SK-N-SH (cell line): ENCODE measurements around the gene KRTAP3-1. TPM values are rescaled to one million over a fixed set of nuclear protein-coding genes. Genes with fewer than 3 reads are reported as not detected.
"Not testable (repeated sequence)": the region's sequence is repeated elsewhere in the genome, so short reads cannot be mapped to it uniquely, and the experiment has no call there.

Experiments
- CTCF ChIA-PET: fragments of 300-600, 350-600 bp; formaldehyde crosslinking; extraction: SDS; loops from one replicate; lab custom pipeline; 2021; lab: Yijun Ruan, JAX
- POLR2A ChIA-PET: fragments of 350-600 bp; sonication (Branson Sonifier 250); formaldehyde crosslinking; extraction: SDS; loops from one replicate; lab custom pipeline; 2020; ENCODE audit warnings: antibody characterized with exemption, inconsistent platforms; lab: Yijun Ruan, JAX
- DNase-seq: peaks from one replicate; pipeline ENCODE4 v3.0.0; 2012
- H2AFZ ChIP-seq: fragments of 200-600 bp; sonication (generic); 2 replicates; pipeline ENCODE4 v1.8.1; 2016; ENCODE audit warnings: antibody characterized with exemption, mild to moderate bottlenecking, low read depth
- H3F3A ChIP-seq: fragments of 200-600 bp; sonication (generic); replicated peaks from 2 replicates; pipeline ENCODE3; 2016; ENCODE audit warnings: antibody characterized with exemption, mild to moderate bottlenecking; ENCODE audit not compliant: insufficient read depth
- H3K27ac ChIP-seq, 2 experiments: fragments of 200-500 bp in 1 of 2; fragments of 200-600 bp in 1 of 2; sonication (Bioruptor generic) in 1 of 2; sonication (generic), shearing (Covaris generic) in 1 of 2; 2 replicates each; pipeline versions ENCODE4 v1.5.1 to v1.6.1; 2014 to 2016; ENCODE audit warnings: low read depth in 2 of 2, inconsistent platforms in 1 of 2, low read length in 1 of 2, mild to moderate bottlenecking in 1 of 2, mixed read lengths in 1 of 2
- H3K27me3 ChIP-seq: fragments of 200-600 bp; sonication (generic), shearing (Covaris generic); 2 replicates; pipeline ENCODE4 v1.6.1; 2016; ENCODE audit warnings: mixed run types; ENCODE audit not compliant: insufficient read depth
- H3K36me3 ChIP-seq, 2 experiments: fragments of 200-500 bp in 1 of 2; fragments of 200-600 bp in 1 of 2; sonication (Bioruptor generic) in 1 of 2; sonication (generic) in 1 of 2; replicated peaks in 1 of 2; 2 replicates each; pipeline versions ENCODE3 to v1.5.1; 2014 to 2016; ENCODE audit warnings: low read length in 1 of 2, mild to moderate bottlenecking in 1 of 2; ENCODE audit not compliant: insufficient read depth in 2 of 2, control insufficient read depth in 1 of 2
- H3K4me1 ChIP-seq, 2 experiments: fragments of 200-500 bp in 1 of 2; fragments of 200-600 bp in 1 of 2; sonication (Bioruptor generic) in 1 of 2; sonication (generic), shearing (Covaris generic) in 1 of 2; 2 replicates each; pipeline versions ENCODE4 v1.5.1 to v1.6.1; 2014 to 2016; ENCODE audit warnings: low read depth in 1 of 2, low read length in 1 of 2, mixed run types in 1 of 2; ENCODE audit not compliant: insufficient read depth in 2 of 2, control insufficient read depth in 1 of 2
- H3K4me2 ChIP-seq: fragments of 200-600 bp; sonication (generic), shearing (Covaris generic); 2 replicates; pipeline ENCODE4 v1.6.1; 2017; ENCODE audit warnings: mixed run types
- H3K4me3 ChIP-seq, 2 experiments: fragments of 200-500 bp in 1 of 2; fragments of 200-600 bp in 1 of 2; sonication (Bioruptor generic) in 1 of 2; sonication (generic), shearing (Covaris generic) in 1 of 2; 2 replicates each; pipeline versions ENCODE4 v1.5.1 to v1.8.1; 2014 to 2016; ENCODE audit warnings: low read depth in 2 of 2, inconsistent platforms in 1 of 2, low read length in 1 of 2, mild to moderate bottlenecking in 1 of 2, mixed read lengths in 1 of 2, moderate library complexity in 1 of 2
- H3K79me2 ChIP-seq: fragments of 200-600 bp; sonication (generic); 2 replicates; pipeline ENCODE4 v1.8.1; 2017; ENCODE audit warnings: mild to moderate bottlenecking; ENCODE audit not compliant: insufficient read depth
- H3K9ac ChIP-seq: fragments of 200-600 bp; sonication (generic); 2 replicates; pipeline ENCODE4 v1.6.1; 2017; ENCODE audit warnings: mixed run types
- H3K9me2 ChIP-seq: fragments of 200-600 bp; sonication (generic); 2 replicates; pipeline ENCODE4 v1.6.1; 2017; ENCODE audit warnings: mixed run types
- H3K9me3 ChIP-seq: fragments of 200-600 bp; sonication (generic); 2 replicates; pipeline ENCODE4 v1.6.1; 2017; ENCODE audit warnings: mixed run types, mild to moderate bottlenecking, moderate library complexity
- H4K20me1 ChIP-seq: fragments of 200-600 bp; sonication (generic); 2 replicates; pipeline ENCODE4 v1.6.1; 2017; ENCODE audit warnings: mild to moderate bottlenecking, mixed run types; ENCODE audit not compliant: insufficient read depth
- EZH2phosphoT487 ChIP-seq: fragments of 200-600 bp; sonication (generic); IDR thresholded peaks from 2 replicates; pipeline ENCODE4 v1.6.1; 2017; ENCODE audit warnings: low read depth, mixed run types, mild to moderate bottlenecking, antibody characterized with exemption, moderate library complexity, borderline replicate concordance
- FOXJ3 ChIP-seq: sonication (generic); formaldehyde crosslinking; IDR thresholded peaks from 2 replicates; pipeline ENCODE4 v1.5.1; 2020; ENCODE audit warnings: mild to moderate bottlenecking, missing genetic modification reagents
- FOXM1 ChIP-seq: IDR thresholded peaks from 2 replicates; pipeline ENCODE4 v1.4.0; 2012; ENCODE audit warnings: low read depth, mild to moderate bottlenecking
- MEF2A ChIP-seq: IDR thresholded peaks from 2 replicates; pipeline ENCODE4 v1.4.0; 2012; ENCODE audit warnings: low read depth, borderline replicate concordance
- POLR2AphosphoS5 ChIP-seq: IDR thresholded peaks from 2 replicates; pipeline ENCODE4 v1.6.1; 2012; ENCODE audit warnings: low read depth, low read length
- RAD21 ChIP-seq: IDR thresholded peaks from 2 replicates; pipeline ENCODE4 v1.6.1; 2012; ENCODE audit warnings: mild to moderate bottlenecking, low read length
- RCOR1 ChIP-seq: fragments of 150-350 bp; IDR thresholded peaks from 2 replicates; pipeline ENCODE4 v1.6.1; 2017; ENCODE audit warnings: antibody characterized with exemption, low read length
- RXRA ChIP-seq: IDR thresholded peaks from 2 replicates; pipeline ENCODE4 v1.4.0; 2012; ENCODE audit warnings: low read depth, mild to moderate bottlenecking, borderline replicate concordance
- SIN3A ChIP-seq: IDR thresholded peaks from 2 replicates; pipeline ENCODE4 v1.6.1; 2012; ENCODE audit warnings: low read depth, mild to moderate bottlenecking, low read length, moderate library complexity, borderline replicate concordance
- WGBS: methylation state at CpG from one replicate; pipeline ENCODE4 v1.1.6; 2017; ENCODE audit warnings: low lambda C conversion rate; 5-methylcytosine and 5-hydroxymethylcytosine counted together
- polyA plus RNA-seq, 3 experiments: library from polyadenylated mRNA; depleted of rRNA; stranded (reverse); fragments of >200 nt; gene quantifications; 2 replicates each; pipeline ENCODE4 v1.2.3, GENCODE V29; 2012
- TF ChIP-seq, protein P1 (sequence below): fragments of 200-600 bp; sonication (generic); IDR thresholded peaks from 2 replicates; pipeline ENCODE4 v1.6.1; 2017; ENCODE audit warnings: antibody characterized with exemption, mild to moderate bottlenecking, moderate library complexity
- TF ChIP-seq, protein P2 (sequence below): IDR thresholded peaks from 2 replicates; pipeline ENCODE4 v1.6.1; 2012; ENCODE audit warnings: mild to moderate bottlenecking, low read depth, low read length, moderate library complexity
- TF ChIP-seq, protein P3 (sequence below): IDR thresholded peaks from 2 replicates; pipeline ENCODE4 v1.4.0; 2012; ENCODE audit warnings: low read depth, borderline replicate concordance
- TF ChIP-seq, protein P4 (sequence below): IDR thresholded peaks from 2 replicates; pipeline ENCODE4 v1.4.0; 2012; ENCODE audit warnings: low read depth
- TF ChIP-seq, protein P5 (sequence below): IDR thresholded peaks from 2 replicates; pipeline ENCODE4; 2012

Gene KRTAP3-1
- polyA plus RNA-seq, 1 of the 3 experiments (the other 2 are of a cell fraction): not detected

DNA sequence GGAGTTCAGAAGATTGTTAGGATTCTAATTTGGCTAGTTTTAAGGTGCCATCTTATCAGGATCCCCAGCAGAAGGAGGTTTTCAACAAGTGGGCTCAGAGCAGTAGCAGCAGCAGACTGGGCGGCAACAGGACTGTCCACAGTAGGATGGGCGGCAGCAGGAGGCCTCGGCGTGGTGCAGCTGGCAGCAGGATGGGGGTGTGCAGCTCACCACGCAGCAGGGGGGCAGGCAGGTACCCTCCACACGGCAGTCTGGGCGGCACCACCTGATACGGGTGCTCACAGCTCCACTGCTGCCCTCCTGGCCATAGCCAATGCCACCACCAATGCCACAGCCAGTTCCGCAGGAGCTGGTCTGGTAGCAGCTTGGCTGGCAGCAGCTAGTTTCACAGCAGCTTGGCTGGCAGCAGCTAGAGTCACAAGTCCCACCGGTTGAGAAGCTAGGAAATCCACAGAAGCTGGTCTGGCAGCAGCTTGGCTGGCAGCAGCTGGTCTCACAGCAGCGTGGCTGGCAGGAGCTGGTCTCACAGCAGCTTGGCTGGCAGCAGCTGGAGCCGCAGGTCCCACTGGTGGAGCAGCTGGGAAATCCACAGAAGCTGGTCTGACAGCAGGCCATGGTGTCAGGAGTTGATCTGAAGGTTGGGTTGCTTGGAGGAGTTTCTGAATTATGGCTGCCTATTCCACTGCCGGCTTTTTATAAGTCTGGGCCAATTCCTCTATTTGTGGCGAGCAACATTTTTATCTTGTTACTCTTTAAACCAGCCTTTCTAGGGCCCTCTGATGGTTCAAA, 32.0 kb upstream of the KRTAP3-1 start, which contains the start of gene KRTAP1-1:
KRTAP1-1 (minus strand) TSS at position 668 of the 789 bp plus-strand sequence; CDS start at position 615, 53 bp downstream.
- H2AFZ ChIP-seq, H3K9ac ChIP-seq, POLR2A ChIA-PET, H3K27ac ChIP-seq, H3K79me2 ChIP-seq, H3K9me3 ChIP-seq, H3K27me3 ChIP-seq, H3F3A ChIP-seq: not testable (repeated sequence)
- CTCF ChIA-PET: interaction anchor here (0.6 to 1.2 kb wide), 2 partner anchors 52 to 508 kb away, joined by 3 read pairs; no protein-coding TSS in a partner anchor
- WGBS: 15% methylated on average over 11 of the region's 14 CpGs
- TF ChIP-seq, protein P1, sequence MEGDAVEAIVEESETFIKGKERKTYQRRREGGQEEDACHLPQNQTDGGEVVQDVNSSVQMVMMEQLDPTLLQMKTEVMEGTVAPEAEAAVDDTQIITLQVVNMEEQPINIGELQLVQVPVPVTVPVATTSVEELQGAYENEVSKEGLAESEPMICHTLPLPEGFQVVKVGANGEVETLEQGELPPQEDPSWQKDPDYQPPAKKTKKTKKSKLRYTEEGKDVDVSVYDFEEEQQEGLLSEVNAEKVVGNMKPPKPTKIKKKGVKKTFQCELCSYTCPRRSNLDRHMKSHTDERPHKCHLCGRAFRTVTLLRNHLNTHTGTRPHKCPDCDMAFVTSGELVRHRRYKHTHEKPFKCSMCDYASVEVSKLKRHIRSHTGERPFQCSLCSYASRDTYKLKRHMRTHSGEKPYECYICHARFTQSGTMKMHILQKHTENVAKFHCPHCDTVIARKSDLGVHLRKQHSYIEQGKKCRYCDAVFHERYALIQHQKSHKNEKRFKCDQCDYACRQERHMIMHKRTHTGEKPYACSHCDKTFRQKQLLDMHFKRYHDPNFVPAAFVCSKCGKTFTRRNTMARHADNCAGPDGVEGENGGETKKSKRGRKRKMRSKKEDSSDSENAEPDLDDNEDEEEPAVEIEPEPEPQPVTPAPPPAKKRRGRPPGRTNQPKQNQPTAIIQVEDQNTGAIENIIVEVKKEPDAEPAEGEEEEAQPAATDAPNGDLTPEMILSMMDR: peak; percentile 26; the same call in 1 of the 2 replicates
- TF ChIP-seq, all 33 proteins: peak for 1; not testable (repeated sequence) for 32
- not testable (repeated sequence) for H3K9me2 ChIP-seq, DNase-seq, H4K20me1 ChIP-seq, H3K4me1 ChIP-seq, H3K4me2 ChIP-seq, H3K36me3 ChIP-seq, H3K4me3 ChIP-seq

DNA sequence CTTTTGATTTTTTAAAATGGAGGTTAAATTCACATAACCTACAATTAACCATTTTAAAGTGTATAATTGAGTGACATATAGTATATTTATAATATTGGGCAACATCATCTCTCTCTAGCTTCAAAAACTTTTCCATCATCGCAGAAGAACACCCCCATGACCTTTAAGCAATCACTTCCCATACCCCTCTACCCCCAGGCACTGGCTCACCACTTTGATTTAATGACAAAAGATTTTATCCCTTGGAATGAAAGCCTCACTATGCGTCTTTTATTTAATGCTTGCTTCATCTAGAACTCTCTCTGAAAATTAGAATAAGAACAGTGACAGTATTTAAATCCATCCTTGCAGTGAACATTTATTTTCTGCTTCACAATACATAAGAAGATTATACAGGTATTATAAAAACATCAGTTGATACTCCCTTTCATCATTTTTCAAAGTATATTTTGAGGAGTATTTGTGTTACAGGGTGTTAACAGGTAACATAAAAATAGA, 29.0 kb upstream of the KRTAP3-1 start:
- H3K4me1 ChIP-seq: no peaks in the 10 kb centered on the region
- H3K27ac ChIP-seq: no peak overlapping the region
- H3K9ac ChIP-seq: no peak overlapping the region
- no peaks in the 10 kb centered on the region for H3F3A ChIP-seq
- H4K20me1 ChIP-seq: no peaks in the 10 kb centered on the region
- no peak overlapping the region for H3K4me3 ChIP-seq
- no peaks in the 10 kb centered on the region for H3K9me3 ChIP-seq
- no peaks in the 10 kb centered on the region for H3K79me2 ChIP-seq
- peaks cover 11% of the 10 kb centered on the region; the same call in 1 of the 2 replicates for H3K27me3 ChIP-seq
- POLR2A ChIA-PET: no interaction called here
- H2AFZ ChIP-seq: no peak overlapping the region
- no peak overlapping the region for H3K4me2 ChIP-seq
- DNase-seq: no peak
- CTCF ChIA-PET: interaction anchor here (0.8 kb wide), 1 partner anchor 609 kb away, joined by 4 read pairs; no protein-coding TSS in a partner anchor
- H3K9me2 ChIP-seq: no peaks in the 10 kb centered on the region
- no peaks in the 10 kb centered on the region for H3K36me3 ChIP-seq
- 10% methylated on average over 2 of the region's 2 CpGs for WGBS
- TF ChIP-seq FOXJ3 (CRISPR knock-in tag): no peak
- no peak for TF ChIP-seq RXRA
- TF ChIP-seq, protein P2, sequence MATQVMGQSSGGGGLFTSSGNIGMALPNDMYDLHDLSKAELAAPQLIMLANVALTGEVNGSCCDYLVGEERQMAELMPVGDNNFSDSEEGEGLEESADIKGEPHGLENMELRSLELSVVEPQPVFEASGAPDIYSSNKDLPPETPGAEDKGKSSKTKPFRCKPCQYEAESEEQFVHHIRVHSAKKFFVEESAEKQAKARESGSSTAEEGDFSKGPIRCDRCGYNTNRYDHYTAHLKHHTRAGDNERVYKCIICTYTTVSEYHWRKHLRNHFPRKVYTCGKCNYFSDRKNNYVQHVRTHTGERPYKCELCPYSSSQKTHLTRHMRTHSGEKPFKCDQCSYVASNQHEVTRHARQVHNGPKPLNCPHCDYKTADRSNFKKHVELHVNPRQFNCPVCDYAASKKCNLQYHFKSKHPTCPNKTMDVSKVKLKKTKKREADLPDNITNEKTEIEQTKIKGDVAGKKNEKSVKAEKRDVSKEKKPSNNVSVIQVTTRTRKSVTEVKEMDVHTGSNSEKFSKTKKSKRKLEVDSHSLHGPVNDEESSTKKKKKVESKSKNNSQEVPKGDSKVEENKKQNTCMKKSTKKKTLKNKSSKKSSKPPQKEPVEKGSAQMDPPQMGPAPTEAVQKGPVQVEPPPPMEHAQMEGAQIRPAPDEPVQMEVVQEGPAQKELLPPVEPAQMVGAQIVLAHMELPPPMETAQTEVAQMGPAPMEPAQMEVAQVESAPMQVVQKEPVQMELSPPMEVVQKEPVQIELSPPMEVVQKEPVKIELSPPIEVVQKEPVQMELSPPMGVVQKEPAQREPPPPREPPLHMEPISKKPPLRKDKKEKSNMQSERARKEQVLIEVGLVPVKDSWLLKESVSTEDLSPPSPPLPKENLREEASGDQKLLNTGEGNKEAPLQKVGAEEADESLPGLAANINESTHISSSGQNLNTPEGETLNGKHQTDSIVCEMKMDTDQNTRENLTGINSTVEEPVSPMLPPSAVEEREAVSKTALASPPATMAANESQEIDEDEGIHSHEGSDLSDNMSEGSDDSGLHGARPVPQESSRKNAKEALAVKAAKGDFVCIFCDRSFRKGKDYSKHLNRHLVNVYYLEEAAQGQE: no peak
- TF ChIP-seq, protein P3, sequence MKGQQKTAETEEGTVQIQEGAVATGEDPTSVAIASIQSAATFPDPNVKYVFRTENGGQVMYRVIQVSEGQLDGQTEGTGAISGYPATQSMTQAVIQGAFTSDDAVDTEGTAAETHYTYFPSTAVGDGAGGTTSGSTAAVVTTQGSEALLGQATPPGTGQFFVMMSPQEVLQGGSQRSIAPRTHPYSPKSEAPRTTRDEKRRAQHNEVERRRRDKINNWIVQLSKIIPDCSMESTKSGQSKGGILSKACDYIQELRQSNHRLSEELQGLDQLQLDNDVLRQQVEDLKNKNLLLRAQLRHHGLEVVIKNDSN: no peak
- no peak for TF ChIP-seq EZH2phosphoT487
- TF ChIP-seq, protein P4, sequence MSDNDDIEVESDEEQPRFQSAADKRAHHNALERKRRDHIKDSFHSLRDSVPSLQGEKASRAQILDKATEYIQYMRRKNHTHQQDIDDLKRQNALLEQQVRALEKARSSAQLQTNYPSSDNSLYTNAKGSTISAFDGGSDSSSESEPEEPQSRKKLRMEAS: no peak
- TF ChIP-seq SIN3A: no peak
- TF ChIP-seq, protein P1: no peak
- TF ChIP-seq MEF2A: no peak
- no peak for TF ChIP-seq RAD21
- TF ChIP-seq, protein P5, sequence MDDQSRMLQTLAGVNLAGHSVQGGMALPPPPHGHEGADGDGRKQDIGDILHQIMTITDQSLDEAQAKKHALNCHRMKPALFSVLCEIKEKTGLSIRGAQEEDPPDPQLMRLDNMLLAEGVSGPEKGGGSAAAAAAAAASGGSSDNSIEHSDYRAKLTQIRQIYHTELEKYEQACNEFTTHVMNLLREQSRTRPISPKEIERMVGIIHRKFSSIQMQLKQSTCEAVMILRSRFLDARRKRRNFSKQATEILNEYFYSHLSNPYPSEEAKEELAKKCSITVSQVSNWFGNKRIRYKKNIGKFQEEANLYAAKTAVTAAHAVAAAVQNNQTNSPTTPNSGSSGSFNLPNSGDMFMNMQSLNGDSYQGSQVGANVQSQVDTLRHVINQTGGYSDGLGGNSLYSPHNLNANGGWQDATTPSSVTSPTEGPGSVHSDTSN: no peak
- no peak for TF ChIP-seq RCOR1
- no peak for TF ChIP-seq FOXM1
- TF ChIP-seq POLR2AphosphoS5: no peak
